Mononuclear cell (primary cell): ENCODE results near the gene C14orf119. TPM values are rescaled to one million over a fixed set of nuclear protein-coding genes. Genes with fewer than 3 reads are reported as not detected.
"Not testable (repeated sequence)": the region's sequence is repeated elsewhere in the genome, so short reads cannot be mapped to it uniquely, and the experiment has no call there.

Source experiments
- H3K27me3 ChIP-seq: 2 replicates; pipeline ENCODE4 v1.6.0; 2011; ENCODE audit warnings: low read length, control low read depth; ENCODE audit not compliant: insufficient read depth
- H3K4me1 ChIP-seq: 2 replicates; pipeline ENCODE4 v1.5.1; 2011; ENCODE audit warnings: mild to moderate bottlenecking, low read length, control low read depth; ENCODE audit not compliant: insufficient read depth
- H3K4me3 ChIP-seq: 2 replicates; pipeline ENCODE4 v1.5.1; 2011; ENCODE audit warnings: mild to moderate bottlenecking, low read length, moderate library complexity
- H3K9me3 ChIP-seq: 2 replicates; pipeline ENCODE4 v1.5.1; 2011; ENCODE audit warnings: low read depth, mild to moderate bottlenecking, control low read depth, low read length
- total RNA-seq: library from RNA; depleted of rRNA; stranded (reverse); fragments of >200 nt; gene quantifications from one replicate; pipeline ENCODE4 v1.2.3, GENCODE V29; 2012

The C14orf119 gene
- total RNA-seq, 1 donor = 5.2 TPM

- no peaks in the 10 kb centered on the region for H3K9me3 ChIP-seq
- no peaks in the 10 kb centered on the region for H3K27me3 ChIP-seq
- H3K4me1 ChIP-seq = peaks cover 9% of the 10 kb centered on the region
- H3K4me3 ChIP-seq = no peak overlapping the region
Observed at GRCh38 chr14:23105348-23105824, 10.1 kb downstream of the C14orf119 start.

GRCh38 chr14:23106747-23107045 is 11.4 kb downstream of the C14orf119 start:
- Histone ChIP-seq H3K9me3 (no peaks in the 10 kb centered on the region), H3K27me3 (peaks cover 2% of the 10 kb centered on the region), H3K4me3 (no peak overlapping the region), H3K4me1 (peaks cover 19% of the 10 kb centered on the region)

DNA sequence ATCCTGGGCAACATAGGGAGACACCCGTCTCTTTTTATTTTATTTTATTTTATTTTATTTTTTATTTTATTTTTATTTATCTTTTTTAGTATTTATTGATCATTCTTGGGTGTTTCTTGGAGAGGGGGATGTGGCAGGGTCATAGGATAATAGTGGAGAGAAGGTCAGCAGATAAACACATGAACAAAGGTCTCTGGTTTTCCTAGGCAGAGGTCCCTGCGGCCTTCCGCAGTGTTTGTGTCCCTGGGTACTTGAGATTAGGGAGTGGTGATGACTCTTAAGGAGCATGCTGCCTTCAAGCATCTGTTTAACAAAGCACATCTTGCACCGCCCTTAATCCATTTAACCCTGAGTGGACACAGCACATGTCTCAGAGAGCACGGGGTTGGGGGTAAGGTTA is 12.3 kb downstream of the C14orf119 start:
- H3K4me3 ChIP-seq, H3K27me3 ChIP-seq, H3K9me3 ChIP-seq: not testable (repeated sequence)
- H3K4me1 ChIP-seq = peaks cover 24% of the 10 kb centered on the region

- peaks cover 30% of the 10 kb centered on the region for H3K4me1 ChIP-seq
- not testable (repeated sequence) for H3K4me3 ChIP-seq, H3K9me3 ChIP-seq, H3K27me3 ChIP-seq
Observed at GRCh38 chr14:23108169-23108568, 12.9 kb downstream of the C14orf119 start.

DNA sequence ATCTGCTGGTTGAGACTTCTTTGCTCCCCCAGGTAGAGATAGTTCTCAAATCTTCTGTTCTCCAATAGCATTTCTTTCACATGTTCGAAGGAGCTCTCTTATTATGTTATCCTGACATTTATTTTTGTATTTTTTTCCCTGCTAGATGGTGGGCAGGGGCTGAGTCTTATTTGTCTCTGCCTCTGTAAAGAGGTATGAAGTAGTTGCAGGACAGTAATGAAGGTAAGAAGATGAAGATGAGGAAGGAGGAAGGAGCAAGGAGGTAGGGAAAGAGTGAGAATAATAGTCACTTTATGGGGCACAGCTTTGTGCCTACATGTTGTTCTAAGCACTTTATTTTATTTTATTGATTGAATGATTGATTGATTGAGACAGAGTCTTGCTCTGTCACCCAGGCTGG is 14.5 kb downstream of the C14orf119 start:
- no peak overlapping the region for H3K4me3 ChIP-seq
- no peaks in the 10 kb centered on the region for H3K9me3 ChIP-seq
- peaks cover 2% of the 10 kb centered on the region for H3K27me3 ChIP-seq
- peaks cover 46% of the 10 kb centered on the region for H3K4me1 ChIP-seq

GRCh38 chr14:23110579-23111365 is 15.5 kb downstream of the C14orf119 start:
- no peak overlapping the region for H3K4me3 ChIP-seq
- peaks cover 2% of the 10 kb centered on the region for H3K27me3 ChIP-seq
- no peaks in the 10 kb centered on the region for H3K9me3 ChIP-seq
- H3K4me1 ChIP-seq = peaks cover 50% of the 10 kb centered on the region

DNA sequence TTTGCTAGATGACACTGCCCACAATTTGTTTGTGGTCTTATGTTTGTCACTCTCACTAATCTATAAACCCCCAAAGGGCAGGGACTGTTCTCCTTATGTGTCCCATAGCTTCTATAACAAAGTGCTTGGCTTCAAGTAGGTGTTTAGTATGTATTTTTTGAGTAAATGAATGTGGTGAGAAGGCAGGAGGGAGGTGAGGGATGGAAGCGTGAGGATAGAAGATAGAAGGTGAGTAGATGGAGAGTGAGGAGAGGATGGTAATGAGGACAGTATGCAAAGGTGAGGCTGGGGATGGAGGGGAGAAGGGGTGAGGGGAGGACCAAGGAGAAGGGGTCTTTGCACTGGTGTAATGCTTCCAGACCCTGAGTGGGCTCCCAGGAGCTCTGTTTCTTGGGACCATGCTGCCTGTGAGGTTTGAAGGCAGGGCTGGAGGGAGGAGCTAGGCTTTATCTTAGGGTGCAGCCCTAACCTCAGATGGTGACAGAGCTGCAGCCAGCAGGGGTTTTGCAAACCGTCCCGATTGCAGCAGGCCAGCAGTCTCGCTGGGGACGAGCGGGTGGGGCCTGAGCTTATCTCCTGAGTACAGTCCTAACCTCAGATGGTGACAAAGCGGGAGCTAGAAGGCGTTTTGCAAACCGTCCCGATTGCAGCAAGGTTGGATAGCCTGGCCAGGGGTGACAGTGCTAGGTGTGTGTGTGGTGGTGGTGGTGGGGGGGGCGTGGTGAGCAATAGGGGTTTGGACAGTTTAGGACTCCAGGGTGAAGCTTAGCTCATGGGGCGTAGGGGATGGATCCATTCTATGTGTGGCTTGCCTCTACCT is 17.3 kb downstream of the C14orf119 start:
- H3K4me1 ChIP-seq = peaks cover 63% of the 10 kb centered on the region
- H3K9me3 ChIP-seq = no peaks in the 10 kb centered on the region
- H3K27me3 ChIP-seq = peaks cover 2% of the 10 kb centered on the region
- H3K4me3 ChIP-seq = no peak overlapping the region

- no peaks in the 10 kb centered on the region for H3K9me3 ChIP-seq
- peaks cover 2% of the 10 kb centered on the region for H3K27me3 ChIP-seq
- peaks cover 73% of the 10 kb centered on the region for H3K4me1 ChIP-seq
- no peak overlapping the region for H3K4me3 ChIP-seq
Observed at GRCh38 chr14:23113431-23114119, 18.3 kb downstream of the C14orf119 start.

DNA sequence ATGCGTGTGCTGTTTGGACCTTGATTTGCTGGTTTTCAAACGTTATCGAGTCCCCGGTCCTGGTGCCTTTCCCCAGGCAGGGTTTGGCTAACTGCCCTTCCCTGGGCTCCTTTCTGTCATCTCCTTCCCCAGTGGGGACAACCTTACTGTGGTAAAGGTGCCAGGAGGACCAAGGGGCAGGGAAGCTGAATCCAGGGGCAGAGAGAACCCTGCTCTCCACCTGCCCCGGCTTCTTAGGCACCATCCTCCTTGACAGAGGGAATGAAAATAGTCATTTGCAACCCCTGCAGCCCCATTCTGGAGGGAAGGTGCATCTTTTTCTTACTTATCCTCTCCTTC is 18.8 kb downstream of the C14orf119 start:
- H3K9me3 ChIP-seq = no peaks in the 10 kb centered on the region
- peaks cover 77% of the 10 kb centered on the region for H3K4me1 ChIP-seq
- H3K27me3 ChIP-seq = peaks cover 2% of the 10 kb centered on the region
- no peak overlapping the region for H3K4me3 ChIP-seq

- Histone ChIP-seq H3K4me1 (peaks cover 82% of the 10 kb centered on the region), H3K4me3 (no peak overlapping the region), H3K27me3 (peaks cover 2% of the 10 kb centered on the region), H3K9me3 (no peaks in the 10 kb centered on the region)
Observed at GRCh38 chr14:23114669-23115038, 19.3 kb downstream of the C14orf119 start.

GRCh38 chr14:23115039-23115731 is 19.9 kb downstream of the C14orf119 start:
- H3K27me3 ChIP-seq = peaks cover 2% of the 10 kb centered on the region
- peaks cover 88% of the 10 kb centered on the region for H3K4me1 ChIP-seq
- H3K4me3 ChIP-seq = no peak overlapping the region
- H3K9me3 ChIP-seq = no peaks in the 10 kb centered on the region

DNA sequence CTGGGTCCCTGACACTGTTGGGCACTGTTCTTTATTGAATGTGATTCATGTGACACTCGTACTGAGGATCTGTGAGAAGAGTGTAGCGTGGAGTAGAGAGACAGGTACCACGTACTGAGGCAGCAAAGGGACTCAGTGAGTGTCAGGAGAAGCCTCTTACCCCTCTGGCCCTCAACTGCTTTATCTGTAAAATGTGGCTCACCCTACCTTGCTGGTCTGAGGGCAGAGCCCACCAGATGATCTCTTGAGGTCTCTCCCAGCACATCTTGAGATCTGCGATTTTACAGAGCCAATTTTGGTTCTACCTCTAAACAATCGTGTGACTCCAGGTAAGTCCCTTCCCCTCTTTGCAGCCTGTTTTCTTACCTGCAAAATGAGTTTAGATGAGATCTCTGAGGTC is 20.6 kb downstream of the C14orf119 start:
- Histone ChIP-seq H3K4me3 (no peak overlapping the region), H3K9me3 (no peaks in the 10 kb centered on the region), H3K27me3 (peaks cover 2% of the 10 kb centered on the region), H3K4me1 (peaks cover 92% of the 10 kb centered on the region)

GRCh38 chr14:23117371-23118020 is 22.2 kb downstream of the C14orf119 start:
- Histone ChIP-seq H3K4me1 (peaks cover 90% of the 10 kb centered on the region), H3K4me3 (no peak overlapping the region), H3K27me3 (no peaks in the 10 kb centered on the region), H3K9me3 (no peaks in the 10 kb centered on the region)

GRCh38 chr14:23118506-23119362 is 23.4 kb downstream of the C14orf119 start, which contains the start of gene CEBPE:
Gene CEBPE, minus strand, starts transcription at chr14:23119255. Its CDS starts 164 bp downstream, at chr14:23119091.
- Histone ChIP-seq H3K27me3 (no peaks in the 10 kb centered on the region), H3K4me1 (peaks cover 77% of the 10 kb centered on the region), H3K9me3 (no peaks in the 10 kb centered on the region), H3K4me3 (peak within 1 kb of the TSS; percentile 12)
